ENCODE measurements around the gene GLB1L. TPM values are rescaled to one million over a fixed set of nuclear protein-coding genes. Genes with fewer than 3 reads are reported as not detected.
A peak's percentile ranks its signal among the peaks of the same experiment; 100 is the strongest.

The GLB1L gene
- total RNA-seq, 1 donor from 2014 or later, result 1.8 TPM

DNA sequence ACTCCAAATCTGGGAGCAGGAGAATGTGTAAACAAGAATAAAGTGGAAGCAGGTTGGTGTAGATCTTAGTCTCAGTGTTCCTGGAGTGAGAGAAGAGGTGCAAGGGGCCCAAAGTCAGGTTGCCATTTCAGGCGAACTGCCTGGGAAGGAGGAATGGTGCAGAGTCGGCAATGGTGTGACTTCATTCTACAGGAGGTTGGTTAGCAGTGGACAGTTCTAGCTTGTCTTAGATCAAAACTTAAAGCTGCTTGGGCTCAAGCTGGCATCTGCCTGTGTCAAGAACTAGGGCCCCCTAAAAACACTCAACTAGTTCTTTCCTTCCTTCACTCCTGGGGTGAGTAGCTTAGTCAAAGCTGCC is 3.6 kb upstream of the GLB1L start:
- H3K4me1 ChIP-seq, result peaks cover 24 to 65% of the 10 kb centered on the region in 2 donors
- intact Hi-C loops (cut with DNase I), result loop anchor here (1.0 kb wide), 4 partner anchors 25 to 139 kb away; partner anchors contain the start of genes DNAJB2 and ZFAND2B
- peaks cover 9 to 23% of the 10 kb centered on the region in 2 donors for H3K36me3 ChIP-seq
- H3K9me3 ChIP-seq, result no peaks in the 10 kb centered on the region
- H3K27me3 ChIP-seq, result no peaks in the 10 kb centered on the region
- DNase-seq (ENCODE audit: low spot score in 2 of 2), result no peak
- no peak for TF ChIP-seq CTCF (IDR thresholded peaks at IDR 0.05)
- H3K27ac ChIP-seq, result peak overlapping the region; percentile 96 to 99
- H3K4me3 ChIP-seq, result peak overlapping the region; percentile 11 to 46

GRCh38 chr2:219247678-219248642 is 2.7 kb upstream of the GLB1L start:
- intact Hi-C loops (cut with DNase I), result no loop called here
- DNase-seq (ENCODE audit: low spot score in 2 of 2), result no peak
- Histone ChIP-seq H3K4me1 (peaks cover 24 to 65% of the 10 kb centered on the region in 2 donors), H3K36me3 (peaks cover 9 to 23% of the 10 kb centered on the region in 2 donors), H3K27ac (peak overlapping the region; percentile 96 to 99), H3K27me3 (no peaks in the 10 kb centered on the region), H3K9me3 (no peaks in the 10 kb centered on the region), H3K4me3 (peak overlapping the region in 1 of 2 donors; percentile 46)
- TF ChIP-seq CTCF (IDR thresholded peaks at IDR 0.05), result no peak

DNA sequence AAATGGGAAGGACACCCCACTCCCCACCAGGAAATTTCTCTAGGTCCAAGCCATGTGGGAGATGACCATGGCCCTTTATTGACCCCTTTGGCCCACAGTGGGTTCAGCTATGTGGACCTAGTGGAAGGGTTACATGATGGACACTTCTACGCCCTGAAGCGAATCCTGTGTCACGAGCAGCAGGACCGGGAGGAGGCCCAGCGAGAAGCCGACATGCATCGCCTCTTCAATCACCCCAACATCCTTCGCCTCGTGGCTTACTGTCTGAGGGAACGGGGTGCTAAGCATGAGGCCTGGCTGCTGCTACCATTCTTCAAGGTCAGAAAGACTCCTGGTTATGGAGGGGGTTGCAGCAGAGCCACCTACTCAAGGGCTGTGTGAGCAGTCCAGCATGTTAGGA is 1.3 kb upstream of the GLB1L start:
- no peak for DNase-seq (ENCODE audit: low spot score in 2 of 2)
- H3K27me3 ChIP-seq, result no peaks in the 10 kb centered on the region
- peaks cover 9 to 23% of the 10 kb centered on the region in 2 donors for H3K36me3 ChIP-seq
- peaks cover 24 to 52% of the 10 kb centered on the region in 2 donors for H3K4me1 ChIP-seq
- intact Hi-C loops (cut with DNase I), result no loop called here
- no peaks in the 10 kb centered on the region for H3K9me3 ChIP-seq
- peak overlapping the region; percentile 96 to 99 for H3K27ac ChIP-seq
- H3K4me3 ChIP-seq, result peak overlapping the region in 1 of 2 donors; percentile 96
- TF ChIP-seq CTCF (IDR thresholded peaks at IDR 0.05), result no peak

GRCh38 chr2:219245899-219246230 is 621 bp upstream of the GLB1L start:
- Histone ChIP-seq H3K27ac (peak overlapping the region; percentile 96 to 99), H3K36me3 (peaks cover 9 to 16% of the 10 kb centered on the region in 2 donors), H3K9me3 (no peaks in the 10 kb centered on the region), H3K4me3 (peak overlapping the region; percentile 82 to 96), H3K27me3 (no peaks in the 10 kb centered on the region), H3K4me1 (peaks cover 24 to 45% of the 10 kb centered on the region in 2 donors)
- intact Hi-C loops (cut with DNase I), result loop anchor here (1.0 kb wide), 3 partner anchors 17 to 49 kb away; partner anchors contain the start of genes ANKZF1, ATG9A and DNAJB2
- TF ChIP-seq CTCF (IDR thresholded peaks at IDR 0.05), result no peak
- no peak for DNase-seq (ENCODE audit: low spot score in 2 of 2)

DNA sequence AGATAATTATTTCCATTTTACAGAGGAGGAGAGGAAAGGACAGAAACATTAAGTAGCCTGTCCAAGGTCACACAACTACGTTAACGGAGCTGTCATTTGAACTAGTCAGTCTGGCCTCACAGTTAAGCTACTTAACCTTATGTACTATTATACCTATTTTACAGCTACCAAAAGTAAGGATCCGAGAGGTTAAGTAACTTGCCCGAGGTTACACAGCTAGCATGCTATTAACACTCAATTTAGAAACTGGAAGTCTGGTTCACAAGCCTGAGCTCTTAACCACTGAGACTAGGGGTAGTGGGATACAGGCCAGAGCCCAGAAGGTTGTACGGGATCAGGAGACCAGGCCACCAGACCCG is 476 bp downstream of the GLB1L start:
- H3K4me1 ChIP-seq, result peaks cover 15 to 34% of the 10 kb centered on the region in 2 donors
- intact Hi-C loops (cut with DNase I), result loop anchor here (1.0 kb wide), 3 partner anchors 15 to 51 kb away; partner anchors contain the start of genes ANKZF1, ATG9A and DNAJB2
- peaks cover 8 to 9% of the 10 kb centered on the region in 2 donors for H3K36me3 ChIP-seq
- no peak for TF ChIP-seq CTCF (IDR thresholded peaks at IDR 0.05)
- no peak for DNase-seq (ENCODE audit: low spot score in 2 of 2)
- peak overlapping the region; percentile 82 to 96 for H3K4me3 ChIP-seq
- H3K27ac ChIP-seq, result peak overlapping the region; percentile 96 to 99
- no peaks in the 10 kb centered on the region for H3K27me3 ChIP-seq
- H3K9me3 ChIP-seq, result no peaks in the 10 kb centered on the region
